ENCODE data around the gene RALGAPA1.
A peak's percentile ranks its signal among the peaks of the same experiment; 100 is the strongest.
"Not testable (repeated sequence)": the region's sequence is repeated elsewhere in the genome, so short reads cannot be mapped to it uniquely, and the experiment has no call there.

RALGAPA1 gene

DNA sequence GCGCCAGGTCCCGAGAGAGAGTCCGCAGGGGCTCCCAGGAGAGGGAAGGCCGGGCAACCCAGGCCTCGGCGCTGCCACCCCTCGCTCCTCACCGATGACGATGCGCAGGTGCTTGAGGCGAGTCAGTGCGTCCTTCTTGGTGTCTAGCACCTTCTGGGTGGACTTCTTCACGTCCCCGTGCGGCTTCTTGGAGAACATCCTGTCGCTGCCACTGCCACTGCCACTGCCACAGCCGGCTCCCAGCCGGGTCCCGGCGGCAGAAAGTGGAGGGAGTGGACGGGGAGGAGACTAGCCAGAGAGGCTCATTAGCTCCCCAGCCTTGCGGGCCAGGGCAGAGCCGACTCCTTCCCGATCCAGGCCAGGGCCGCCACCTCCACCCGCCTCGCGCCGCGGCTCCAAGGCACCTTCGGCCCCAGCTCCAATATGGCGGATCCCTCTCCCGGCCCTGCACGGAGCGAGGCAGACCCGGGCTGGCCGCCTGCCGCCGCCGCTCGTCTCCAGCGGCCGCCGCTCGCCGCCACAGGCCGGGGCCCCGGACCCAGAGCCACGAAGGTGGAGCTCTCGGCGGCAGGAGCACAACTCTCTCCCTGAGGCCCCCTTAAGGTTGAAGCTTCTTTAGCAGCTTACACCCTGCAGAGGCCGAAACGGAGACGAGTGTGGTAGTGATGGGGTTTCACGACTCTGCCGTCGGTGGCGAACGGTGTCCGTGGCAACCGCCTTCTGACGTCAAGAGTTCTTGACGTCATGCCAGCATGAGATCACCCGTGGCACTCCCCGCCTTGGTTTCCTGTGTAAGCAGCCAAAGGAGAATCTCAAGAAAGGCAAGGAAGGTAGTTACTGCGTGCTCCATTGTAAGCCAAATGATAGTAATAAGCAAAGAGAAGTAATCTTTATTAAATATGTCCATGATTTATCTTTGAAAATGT lies at the start of gene RALGAPA1:
TSS of gene RALGAPA1 (minus strand) at position 658 of the 926 bp plus-strand sequence. CDS start at position 198, 460 bp downstream.
- DNase-seq (ENCODE audit: low spot score), result peak; percentile 97

DNA sequence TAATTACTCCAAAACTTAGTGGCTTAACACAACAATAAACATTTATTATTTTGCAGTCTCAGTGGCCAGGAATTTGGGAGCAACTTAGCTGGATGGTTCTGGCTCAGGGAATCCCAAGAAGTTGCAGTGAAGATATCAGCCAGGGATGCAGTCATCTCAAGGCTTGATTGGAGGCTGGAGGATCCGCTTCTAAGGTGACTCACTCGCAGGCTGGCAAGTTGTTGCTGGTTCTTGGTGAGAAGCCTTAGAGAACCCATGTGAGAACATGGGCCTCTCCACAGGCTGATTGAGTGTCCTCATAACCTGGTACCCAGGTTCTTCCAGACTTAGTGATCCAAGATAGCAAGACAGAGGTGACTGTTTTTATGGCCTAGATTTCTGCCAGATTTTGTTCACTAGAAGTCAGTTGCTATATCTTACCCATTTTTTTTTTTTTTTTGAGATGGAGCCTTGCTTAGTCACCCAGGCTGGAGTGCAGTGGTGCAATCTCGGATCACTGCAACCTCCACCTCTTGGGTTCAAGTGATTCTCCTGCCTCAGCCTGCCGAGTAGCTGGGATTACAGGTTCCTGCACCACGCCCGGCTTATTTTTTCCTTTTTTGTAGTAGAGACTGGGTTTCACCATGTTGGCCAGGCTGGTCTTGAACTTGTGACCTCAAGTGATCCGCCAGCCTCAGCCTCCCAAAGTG lies 49.6 kb upstream of the RALGAPA1 start:
- peak; percentile 68 for DNase-seq (ENCODE audit: low spot score)

DNA sequence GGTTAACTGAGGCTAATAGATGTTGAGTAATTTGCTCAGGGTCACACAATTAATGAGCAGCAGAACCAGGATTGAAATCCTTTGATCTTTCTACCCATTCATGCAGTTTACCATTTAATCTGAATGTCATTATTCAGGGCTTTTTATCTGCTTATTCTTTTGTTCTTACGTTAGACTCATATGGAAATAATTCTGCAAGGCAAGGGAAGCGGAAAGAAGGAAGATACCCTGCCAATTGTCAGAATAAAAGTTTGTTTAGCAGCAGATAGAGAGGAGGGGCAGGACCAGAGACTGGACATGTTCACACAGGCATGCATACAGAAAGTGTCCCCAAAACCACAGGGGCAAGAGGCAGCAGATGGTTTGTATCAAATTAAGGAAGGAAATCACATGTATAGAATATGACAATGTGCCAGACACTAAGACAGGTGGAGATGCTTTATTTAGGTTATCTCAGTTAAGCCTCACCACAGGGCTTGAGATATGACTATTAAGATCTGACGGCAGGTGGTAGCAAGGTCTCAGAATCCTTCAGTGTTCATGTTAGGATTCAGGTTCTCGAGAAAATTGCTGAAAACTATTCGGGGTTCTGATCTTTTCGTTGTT lies 46.9 kb upstream of the RALGAPA1 start:
- no peak for DNase-seq (ENCODE audit: low spot score)

DNA sequence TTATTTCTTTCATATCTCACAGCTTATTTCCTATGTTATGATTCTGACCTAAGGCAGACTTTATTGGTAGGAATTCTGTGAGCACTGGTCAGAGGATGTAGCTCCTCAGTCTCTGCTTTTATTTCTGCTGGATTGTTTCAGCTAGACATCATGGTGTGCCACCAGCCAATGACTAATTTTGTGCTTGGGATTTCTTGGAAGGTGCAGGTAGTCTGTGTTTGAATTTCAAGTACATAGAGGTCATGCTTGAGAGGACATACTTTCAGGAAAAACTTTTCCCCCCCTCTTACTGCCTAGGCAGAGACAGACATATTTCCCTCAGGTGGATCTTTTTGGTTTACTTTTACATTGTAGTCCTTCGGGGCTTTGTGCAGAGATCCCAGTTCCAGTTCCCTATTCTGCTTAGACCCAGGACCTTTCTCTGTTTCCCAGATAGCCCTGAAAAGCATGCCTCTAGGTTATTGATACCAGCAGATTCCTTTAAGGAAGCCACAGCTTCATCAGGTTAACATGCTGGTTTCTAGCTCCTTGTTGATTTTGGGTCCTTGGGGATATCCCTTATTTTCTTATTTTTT lies 45.7 kb upstream of the RALGAPA1 start:
- DNase-seq (ENCODE audit: low spot score), result peak; percentile 82

DNA sequence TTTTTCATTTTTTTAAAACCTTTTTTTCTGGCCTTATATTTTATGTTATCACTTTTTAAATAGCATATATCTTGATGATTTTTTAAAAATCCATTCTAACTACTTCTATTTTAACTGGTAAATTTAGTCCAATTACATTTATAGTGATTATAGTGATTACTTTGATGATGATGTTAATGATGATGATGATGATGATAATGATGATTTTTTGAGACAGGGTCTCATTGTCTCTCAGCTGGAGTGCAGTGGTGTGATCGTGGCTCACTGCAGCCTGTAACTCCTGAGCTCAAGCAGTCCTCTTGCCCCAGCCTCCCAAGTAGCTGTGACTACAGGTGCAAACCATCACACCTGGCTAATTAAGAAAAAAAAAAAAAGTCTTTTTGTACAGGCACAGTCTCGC lies 44.1 kb upstream of the RALGAPA1 start:
- no peak for DNase-seq (ENCODE audit: low spot score)

DNA sequence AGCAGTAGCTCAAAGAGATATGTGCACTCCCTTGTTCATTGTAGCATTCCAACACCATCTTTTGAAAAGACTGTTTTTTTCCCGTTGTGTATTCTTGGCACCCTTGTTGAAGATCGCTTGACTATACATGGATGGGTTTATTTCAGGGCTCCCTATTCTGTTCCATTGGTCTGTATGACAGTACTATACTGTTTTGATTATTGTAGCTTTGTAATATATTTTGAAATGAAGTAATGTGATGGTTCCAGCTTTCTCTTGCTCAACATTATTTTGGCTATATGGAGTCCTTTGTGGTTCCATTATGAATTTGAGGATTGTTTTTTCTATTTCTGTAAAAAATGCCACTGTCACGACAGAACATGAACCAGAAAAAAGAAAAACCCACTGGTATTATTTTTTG lies 42.7 kb upstream of the RALGAPA1 start:
- no peak for DNase-seq (ENCODE audit: low spot score)

DNA sequence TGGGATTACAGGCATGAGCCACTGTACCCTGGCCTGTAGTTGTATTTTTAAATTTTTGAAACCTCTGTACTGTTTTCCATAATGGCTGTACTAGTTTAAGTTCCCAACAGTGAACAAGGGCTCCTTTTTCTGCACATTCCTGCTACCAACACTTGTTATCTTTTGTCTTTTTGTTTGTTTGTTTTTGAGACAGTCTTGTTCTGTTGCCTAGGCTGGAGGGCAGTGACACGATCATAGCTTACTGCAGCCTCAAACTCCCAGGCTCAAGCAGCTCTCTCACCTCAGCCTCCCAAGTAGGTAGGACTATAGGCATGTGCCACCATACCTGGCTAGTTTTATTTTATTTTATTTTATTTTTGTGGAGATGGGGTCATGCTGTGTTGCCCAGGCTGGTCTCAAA lies 40.0 kb upstream of the RALGAPA1 start:
- no peak for DNase-seq (ENCODE audit: low spot score)

DNA sequence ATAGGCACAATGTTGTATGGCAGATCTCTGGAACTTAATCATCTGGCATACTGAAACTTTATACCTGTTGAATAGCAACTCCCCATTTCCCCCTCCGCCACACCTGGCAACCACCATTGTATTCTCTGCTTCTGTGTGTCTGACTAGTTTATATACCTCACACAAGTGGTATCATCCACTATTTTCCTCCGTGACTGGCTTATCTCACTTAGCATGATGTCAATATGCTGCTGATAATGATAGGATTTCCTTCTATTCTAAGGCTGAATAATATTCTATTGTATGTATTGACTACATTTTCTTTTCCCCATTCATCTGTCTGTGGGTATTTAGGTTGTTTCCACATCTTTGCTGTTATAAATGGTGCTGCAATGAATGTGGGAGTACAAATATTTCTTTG lies 38.5 kb upstream of the RALGAPA1 start:
- no peak for DNase-seq (ENCODE audit: low spot score)

DNA sequence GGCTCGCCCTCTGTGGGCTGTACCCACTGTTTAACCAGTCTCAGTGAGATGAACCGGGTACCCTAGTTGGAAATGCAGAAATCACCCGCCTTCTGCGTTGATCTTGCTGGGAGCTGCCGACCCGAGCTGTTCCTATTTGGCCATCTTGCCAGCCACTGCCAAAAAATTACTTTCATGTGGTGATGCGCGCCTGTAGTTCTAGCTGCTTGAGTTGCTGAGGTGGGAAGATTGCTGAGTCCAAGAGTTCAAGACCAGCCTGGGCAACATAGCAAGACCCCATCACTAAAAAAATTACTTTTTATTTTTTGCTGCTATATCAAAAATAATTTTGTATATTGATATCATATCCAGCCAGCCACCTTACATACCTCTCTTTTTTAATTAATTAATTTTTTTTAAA lies 35.4 kb upstream of the RALGAPA1 start:
- DNase-seq (ENCODE audit: low spot score), result no peak

DNA sequence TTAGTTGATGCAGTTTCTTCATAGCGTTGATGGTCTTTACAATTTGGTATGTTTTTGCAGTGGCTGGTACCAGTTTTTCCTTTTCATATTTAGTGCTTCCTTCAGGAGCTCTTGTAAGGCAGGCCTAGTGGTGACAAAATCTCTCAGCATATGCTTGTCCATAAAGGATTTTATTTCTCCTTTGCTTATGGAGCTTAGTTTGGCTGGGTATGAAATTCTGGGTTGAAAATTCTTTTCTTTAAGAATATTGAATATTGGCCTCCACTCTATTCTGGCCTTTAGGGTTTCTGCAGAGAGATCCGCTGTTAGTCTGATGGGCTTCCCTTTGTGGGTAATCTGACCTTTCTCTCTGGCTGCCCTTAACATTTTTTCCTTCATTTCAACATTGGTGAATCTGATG lies 33.1 kb upstream of the RALGAPA1 start:
- DNase-seq (ENCODE audit: low spot score), result not testable (repeated sequence)

DNA sequence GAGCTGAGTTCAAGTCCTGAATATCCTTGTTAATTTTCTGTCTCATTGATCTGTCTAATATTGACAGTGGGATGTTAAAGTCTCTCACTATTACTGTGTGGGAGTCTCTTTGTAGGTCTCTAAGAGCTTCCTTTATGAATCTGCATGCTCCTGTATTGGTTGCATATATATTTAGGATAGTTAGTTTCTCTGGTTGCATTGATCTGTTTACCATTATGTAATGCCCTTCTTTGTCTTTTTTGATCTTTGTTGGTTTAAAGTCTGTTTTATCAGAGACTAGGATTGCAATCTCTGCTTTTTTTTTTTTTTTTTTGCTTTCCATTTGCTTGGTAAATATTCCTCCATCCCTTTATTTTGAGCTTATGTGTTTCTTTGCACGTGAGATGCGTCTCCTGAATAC lies 32.6 kb upstream of the RALGAPA1 start:
- not testable (repeated sequence) for DNase-seq (ENCODE audit: low spot score)

DNA sequence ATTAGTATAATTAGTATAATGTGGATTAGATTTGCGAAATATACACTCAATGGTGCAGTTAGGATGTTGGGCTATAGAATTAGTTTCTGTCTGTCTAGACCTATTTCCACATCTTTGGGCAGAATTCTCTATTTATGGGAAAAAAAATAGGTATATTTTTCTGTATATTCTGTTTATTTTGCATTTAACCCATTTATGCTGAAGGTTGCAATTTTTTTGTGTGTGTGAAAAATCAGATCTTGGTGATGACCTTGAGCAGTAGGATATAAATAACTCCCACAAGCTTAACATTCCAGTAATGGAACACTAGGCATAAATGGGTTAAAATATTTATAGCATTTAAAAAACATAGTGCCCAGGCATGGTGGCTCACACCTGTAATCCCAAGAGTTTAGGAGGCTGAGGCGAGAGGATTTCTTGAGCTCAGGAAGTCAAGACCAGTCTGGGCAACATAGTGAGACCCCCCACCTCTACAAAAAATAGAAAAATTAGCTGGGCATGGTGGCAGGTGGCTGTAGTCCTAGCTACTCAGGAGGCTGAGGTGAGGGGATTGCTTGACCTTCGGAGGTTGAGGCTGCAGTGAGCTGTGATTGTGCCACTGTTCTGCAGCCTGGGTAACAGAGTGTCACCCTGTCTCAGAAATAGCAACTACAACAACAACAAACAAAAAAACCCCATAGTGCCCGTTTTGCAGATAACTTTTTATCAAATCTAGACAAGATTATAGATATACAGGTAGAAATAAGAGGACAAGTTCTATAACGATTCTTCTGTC lies 26.3 kb upstream of the RALGAPA1 start:
- no peak for DNase-seq (ENCODE audit: low spot score)

DNA sequence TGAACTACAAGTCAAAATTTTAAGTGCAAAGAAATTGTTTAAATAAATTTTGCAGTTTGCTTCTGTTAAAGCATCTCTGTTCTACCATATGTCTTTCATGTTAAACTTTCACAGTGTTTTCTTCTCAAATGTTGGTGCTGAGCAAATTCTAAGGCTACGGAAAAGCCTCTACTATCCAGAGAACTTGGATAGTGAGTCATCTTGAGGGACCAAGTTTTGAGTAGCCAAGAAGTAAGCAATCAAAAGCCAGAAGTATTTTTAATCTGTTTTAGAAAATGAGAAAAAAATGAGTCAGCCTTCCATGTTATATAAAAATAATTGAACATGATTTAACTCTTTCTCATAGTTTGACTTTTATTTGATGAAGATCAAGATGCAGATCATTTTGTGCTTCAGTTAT lies 20.4 kb upstream of the RALGAPA1 start:
- no peak for DNase-seq (ENCODE audit: low spot score)

DNA sequence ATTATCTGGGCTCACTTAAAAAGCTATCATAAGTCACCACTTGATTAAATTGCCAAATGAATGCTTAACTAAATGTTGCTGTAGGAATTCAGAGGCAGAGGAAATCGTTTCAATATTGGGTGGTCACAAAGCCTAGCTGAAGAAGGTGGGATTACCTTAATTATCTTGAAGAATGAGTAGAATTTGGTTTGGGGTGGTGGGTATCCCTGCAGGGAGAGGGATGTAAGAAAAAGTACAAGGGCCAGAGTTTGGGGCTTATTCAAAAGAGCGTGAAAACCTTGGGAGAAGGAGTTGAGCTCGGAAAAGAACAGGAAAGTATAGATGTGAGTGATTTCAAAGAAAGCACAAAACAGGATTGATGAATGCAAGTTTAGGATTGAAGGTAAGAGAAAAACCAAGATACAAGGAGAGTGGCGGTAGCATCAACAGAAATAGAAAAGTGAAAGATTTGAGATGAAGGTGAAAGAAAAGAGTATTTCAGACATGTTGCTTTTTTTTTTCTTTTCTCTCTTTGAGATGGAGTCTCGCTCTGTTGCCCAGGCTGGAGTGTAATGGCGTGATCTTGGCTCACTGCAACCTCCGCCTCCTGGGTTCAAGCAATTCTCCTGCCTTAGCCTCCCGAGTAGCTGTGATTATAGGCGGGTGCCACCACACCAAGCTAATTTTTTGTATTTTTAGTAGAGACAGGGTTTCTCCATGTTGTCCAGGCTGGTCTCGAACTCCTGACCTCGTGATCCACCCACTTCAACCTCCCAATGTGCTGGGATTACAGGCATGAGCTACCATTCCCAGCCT lies 18.8 kb upstream of the RALGAPA1 start:
- DNase-seq (ENCODE audit: low spot score), result no peak

DNA sequence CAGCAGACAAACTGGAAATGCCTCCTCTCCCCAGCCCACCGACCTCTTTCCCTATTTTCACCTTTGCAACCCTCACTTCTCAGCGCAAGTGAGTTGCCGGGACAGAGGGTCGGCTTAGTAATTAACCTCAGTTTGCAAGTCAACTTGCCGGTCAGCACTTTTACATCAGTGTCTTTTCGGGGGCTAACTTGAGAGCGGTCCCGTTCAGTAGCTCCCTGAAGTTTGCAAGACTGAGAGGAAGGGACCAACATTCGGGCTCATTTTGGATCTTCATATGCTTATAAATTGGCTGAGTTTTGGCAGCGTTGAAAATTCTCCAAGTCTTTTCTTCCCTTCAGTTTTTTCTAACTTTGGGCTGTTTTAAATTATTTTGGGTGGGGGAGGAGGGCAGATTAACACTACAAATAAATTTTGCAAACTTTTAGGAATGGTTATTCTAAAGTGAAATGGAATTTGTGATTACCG lies 17.9 kb upstream of the RALGAPA1 start:
- DNase-seq (ENCODE audit: low spot score), result no peak

DNA sequence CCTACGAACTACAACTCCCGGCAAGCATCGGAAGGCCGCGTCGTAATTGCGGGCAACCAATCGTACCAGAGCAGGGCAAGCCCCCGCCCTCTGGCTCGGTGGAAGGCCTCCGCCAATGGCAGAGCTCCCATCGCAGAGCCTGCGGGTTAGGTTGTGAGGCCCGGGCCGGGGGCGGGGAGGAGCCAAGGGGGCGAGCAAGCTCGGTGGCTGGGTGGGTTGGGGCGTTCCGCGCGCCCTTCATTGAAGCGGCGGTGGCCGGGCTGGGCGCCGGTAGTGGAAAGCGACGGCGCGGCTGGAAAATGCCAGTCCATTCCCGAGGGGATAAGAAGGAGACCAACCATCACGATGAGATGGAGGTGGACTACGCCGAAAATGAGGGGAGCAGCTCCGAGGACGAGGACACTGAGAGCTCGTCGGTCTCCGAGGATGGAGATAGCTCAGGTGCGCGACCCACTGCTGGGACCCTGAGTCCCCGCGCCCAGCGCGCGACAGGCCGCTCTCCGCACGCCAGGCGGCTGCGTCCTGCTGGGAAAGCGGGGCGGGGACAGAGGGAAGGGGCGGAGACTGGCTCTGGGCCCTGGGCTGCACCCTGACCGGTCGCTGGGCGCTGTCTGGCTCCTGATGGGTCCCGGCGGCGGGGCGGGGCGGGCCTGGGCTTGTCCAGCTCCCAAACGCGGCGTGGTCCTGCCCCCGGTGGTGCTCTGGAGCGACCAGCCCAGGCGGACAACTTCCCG lies 17.3 kb upstream of the RALGAPA1 start, which contains the start of gene BRMS1L:
TSS of gene BRMS1L (plus strand) at position 121 of the 734 bp plus-strand sequence. CDS start at position 300, 179 bp downstream.
- DNase-seq (ENCODE audit: low spot score), result peak; percentile 99

DNA sequence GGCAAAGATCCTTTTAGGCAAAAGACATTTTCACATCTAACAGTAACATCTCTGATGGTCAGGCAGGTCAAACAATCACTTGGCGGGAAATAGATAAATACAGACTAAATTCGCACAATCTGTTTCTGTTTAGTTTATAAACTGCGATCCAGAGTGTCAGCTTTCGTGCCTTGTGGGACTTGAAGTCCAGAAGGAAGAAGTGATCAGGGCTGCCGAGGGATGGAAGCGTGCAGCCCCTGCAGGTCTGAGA lies 16.8 kb upstream of the RALGAPA1 start:
- DNase-seq (ENCODE audit: low spot score), result no peak

DNA sequence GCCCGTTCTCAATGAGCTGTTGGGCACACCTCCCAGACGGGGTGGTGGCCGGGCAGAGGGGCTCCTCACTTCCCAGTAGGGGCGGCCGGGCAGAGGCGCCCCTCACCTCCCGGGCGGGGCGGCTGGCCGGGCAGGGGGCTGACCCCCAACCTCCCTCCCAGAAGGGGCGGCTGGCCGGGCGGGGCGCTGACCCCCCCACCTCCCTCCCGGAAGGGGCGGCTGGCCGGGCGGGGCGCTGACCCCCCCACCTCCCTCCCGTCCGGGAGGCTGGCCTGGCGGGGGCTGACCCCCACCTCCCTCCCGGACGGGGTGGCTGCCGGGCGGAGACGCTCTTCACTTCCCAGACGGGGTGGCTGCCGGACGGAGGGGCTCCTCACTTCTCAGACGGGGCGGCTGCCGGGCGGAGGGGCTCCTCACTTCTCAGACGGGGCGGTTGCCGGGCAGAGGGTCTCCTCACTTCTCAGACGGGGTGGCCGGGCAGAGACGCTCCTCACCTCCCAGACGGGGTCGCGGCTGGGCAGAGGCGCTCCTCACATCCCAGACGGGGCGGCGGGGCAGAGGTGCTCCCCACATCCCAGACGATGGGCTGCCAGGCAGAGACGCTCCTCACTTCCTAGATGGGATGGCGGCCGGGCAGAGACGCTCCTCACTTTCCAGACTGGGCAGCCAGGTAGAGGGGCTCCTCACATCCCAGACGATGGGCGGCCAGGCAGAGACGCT lies 15.5 kb upstream of the RALGAPA1 start:
- DNase-seq (ENCODE audit: low spot score), result not testable (repeated sequence)

DNA sequence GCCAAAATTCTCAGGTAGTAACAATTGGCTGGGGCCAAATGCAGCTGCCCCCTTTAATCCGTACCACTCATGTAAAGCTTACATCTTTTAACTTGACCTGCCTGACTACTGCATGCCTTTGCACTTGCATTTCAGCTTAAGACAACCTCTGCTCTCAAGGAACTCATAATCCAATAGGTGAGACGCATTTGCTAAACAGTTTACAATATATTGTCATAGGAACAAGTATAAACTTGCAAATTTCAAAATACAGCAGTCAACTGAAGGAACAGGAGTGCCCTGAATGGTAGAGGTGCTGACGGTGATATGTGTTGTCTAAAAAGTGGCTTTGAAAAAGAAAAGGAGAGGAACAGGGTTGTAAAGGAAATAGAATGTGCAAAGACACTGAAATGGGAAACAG lies 13.4 kb upstream of the RALGAPA1 start:
- no peak for DNase-seq (ENCODE audit: low spot score)

Measured in kidney tubule cell (primary cell).